CD4-positive, CD25-positive, alpha-beta regulatory T cell (primary cell): ENCODE results near the gene P4HA2. TPM values are rescaled to one million over a fixed set of nuclear protein-coding genes. Genes with fewer than 3 reads are reported as not detected.
A peak's percentile ranks its signal among the peaks of the same experiment; 100 is the strongest.

Source experiments
- ATAC-seq, 2 donors: fragments of 150-1000 bp; cut with Tn5 transposase; one replicate each; pipeline ENCODE4 v1.10.0; 2021; ENCODE audit warnings: low read depth in 2 of 2, moderate number of reproducible peaks in 2 of 2, moderate library complexity in 1 of 2
- DNase-seq, 3 donors: peaks; one replicate each; pipeline versions ENCODE4 v3.0.0 to v3.0.0-alpha.2; 2012 to 2022; ENCODE audit warnings: mixed read lengths in 1 of 3
- H3K27ac ChIP-seq: one replicate; pipeline ENCODE4 v1.7.0; 2013; ENCODE audit warnings: mild to moderate bottlenecking, low read length; ENCODE audit not compliant: insufficient read depth, poor library complexity, severe bottlenecking
- H3K27me3 ChIP-seq: one replicate; pipeline ENCODE4 v1.7.0; 2013; ENCODE audit warnings: low read length; ENCODE audit not compliant: control insufficient read depth, insufficient read depth
- H3K36me3 ChIP-seq: one replicate; pipeline ENCODE4 v1.7.0; 2013; ENCODE audit warnings: mild to moderate bottlenecking, low read length, moderate library complexity; ENCODE audit not compliant: control insufficient read depth, insufficient read depth
- H3K4me1 ChIP-seq: 2 replicates; pipeline ENCODE4 v1.7.0; 2013; ENCODE audit warnings: mild to moderate bottlenecking, low read length; ENCODE audit not compliant: insufficient read depth, control insufficient read depth, poor library complexity, severe bottlenecking
- H3K4me3 ChIP-seq: one replicate; pipeline ENCODE4 v1.7.0; 2013; ENCODE audit warnings: low read depth, mild to moderate bottlenecking, low read length, moderate library complexity
- H3K9me3 ChIP-seq, 2 experiments: 1 replicate in 1 of 2; 2 replicates in 1 of 2; pipeline ENCODE4 v1.7.0; 2013; ENCODE audit warnings: low read length in 2 of 2, mild to moderate bottlenecking in 1 of 2, moderate library complexity in 1 of 2; ENCODE audit not compliant: control insufficient read depth in 2 of 2
- H3K27ac Mint-ChIP-seq, 3 donors: one replicate each; pipeline ENCODE4 v1.8.0; 2020 to 2022; ENCODE audit warnings: mild to moderate bottlenecking in 3 of 3, mixed read lengths in 3 of 3, moderate library complexity in 2 of 3
- H3K27me3 Mint-ChIP-seq: one replicate; pipeline ENCODE4 v1.8.0; 2022; ENCODE audit warnings: mild to moderate bottlenecking, mixed read lengths
- H3K36me3 Mint-ChIP-seq: one replicate; pipeline ENCODE4 v1.8.0; 2020; ENCODE audit warnings: mixed read lengths
- H3K4me1 Mint-ChIP-seq, 4 donors: one replicate each; pipeline ENCODE4 v1.8.0; 2020 to 2022; ENCODE audit warnings: mixed read lengths in 4 of 4, mild to moderate bottlenecking in 1 of 4
- H3K4me3 Mint-ChIP-seq, 4 donors: one replicate each; pipeline ENCODE4 v1.8.0; 2020 to 2022; ENCODE audit warnings: mild to moderate bottlenecking in 4 of 4, mixed read lengths in 4 of 4, moderate library complexity in 3 of 4
- H3K9me3 Mint-ChIP-seq, 7 donors: one replicate each; pipeline ENCODE4 v1.8.0; 2020 to 2022; ENCODE audit warnings: mixed read lengths in 7 of 7, mild to moderate bottlenecking in 3 of 7, moderate library complexity in 2 of 7
- polyA plus RNA-seq, 4 donors: library from polyadenylated mRNA; unstranded; fragments of 300-500 nt; fragmentation: Illumina TruSeq; gene quantifications; one replicate each; pipeline ENCODE4 v1.2.3, GENCODE V29; 2021
- total RNA-seq: library from RNA; stranded (reverse); gene quantifications from one replicate; pipeline ENCODE4 v1.2.3, GENCODE V29; 2022

Gene P4HA2
- total and polyA plus RNA-seq, 5 donors from 2014 or later: not detected

- DNase-seq (no peak), ATAC-seq (no peak)
- Mint-ChIP-seq H3K4me1 (peaks cover 0 to 14% (median 0%) of the 10 kb centered on the region in 4 donors), H3K27me3 (peaks cover 38% of the 10 kb centered on the region), H3K36me3 (no peaks in the 10 kb centered on the region), H3K27ac (peak overlapping the region in 1 of 3 donors; percentile 62), H3K9me3 (peaks cover 0 to under 1% (median 0%) of the 10 kb centered on the region in 7 donors), H3K4me3 (no peak overlapping the region)
- Histone ChIP-seq H3K4me3 (no peak overlapping the region), H3K27ac (no peak overlapping the region), H3K36me3 (no peaks in the 10 kb centered on the region), H3K9me3 (no peaks in the 10 kb centered on the region), H3K27me3 (peaks cover 11% of the 10 kb centered on the region), H3K4me1 (peaks cover 8% of the 10 kb centered on the region)
Observed at GRCh38 chr5:132224716-132225115, 2.9 kb downstream of the P4HA2 start.

GRCh38 chr5:132223861-132224260, 3.8 kb downstream of the P4HA2 start:
- Mint-ChIP-seq H3K27ac (peak overlapping the region in 1 of 3 donors; percentile 33), H3K9me3 (no peaks in the 10 kb centered on the region), H3K36me3 (no peaks in the 10 kb centered on the region), H3K27me3 (peaks cover 29% of the 10 kb centered on the region), H3K4me3 (no peak overlapping the region), H3K4me1 (peaks cover 0 to 8% (median 0%) of the 10 kb centered on the region in 4 donors)
- DNase-seq (no peak), ATAC-seq (no peak)
- Histone ChIP-seq H3K9me3 (no peaks in the 10 kb centered on the region), H3K27me3 (peaks cover 5% of the 10 kb centered on the region), H3K4me1 (peaks cover 8% of the 10 kb centered on the region), H3K27ac (no peak overlapping the region), H3K4me3 (no peak overlapping the region), H3K36me3 (no peaks in the 10 kb centered on the region)

- no peaks in the 10 kb centered on the region for H3K9me3 ChIP-seq
- Mint-ChIP-seq H3K9me3 (no peaks in the 10 kb centered on the region), H3K4me1 (peaks cover 0 to 8% (median 0%) of the 10 kb centered on the region in 4 donors), H3K27ac (no peak overlapping the region), H3K27me3 (peaks cover 23% of the 10 kb centered on the region), H3K36me3 (no peaks in the 10 kb centered on the region), H3K4me3 (no peak overlapping the region)
- DNase-seq (no peak), ATAC-seq (no peak)
- H3K36me3 ChIP-seq: no peaks in the 10 kb centered on the region
- H3K4me3 ChIP-seq: no peak overlapping the region
- no peak overlapping the region for H3K27ac ChIP-seq
- H3K4me1 ChIP-seq: peaks cover 2% of the 10 kb centered on the region
- H3K27me3 ChIP-seq: peaks cover 4% of the 10 kb centered on the region
Observed at GRCh38 chr5:132222649-132223038, 5.0 kb downstream of the P4HA2 start.

GRCh38 chr5:132221781-132222648, 5.6 kb downstream of the P4HA2 start:
- Histone ChIP-seq H3K27me3 (peaks cover 4% of the 10 kb centered on the region), H3K27ac (no peak overlapping the region), H3K4me3 (no peak overlapping the region), H3K36me3 (no peaks in the 10 kb centered on the region), H3K4me1 (no peaks in the 10 kb centered on the region), H3K9me3 (no peaks in the 10 kb centered on the region)
- H3K9me3 Mint-ChIP-seq: no peaks in the 10 kb centered on the region
- no peaks in the 10 kb centered on the region for H3K36me3 Mint-ChIP-seq
- H3K4me1 Mint-ChIP-seq: peaks cover 0 to 8% (median 0%) of the 10 kb centered on the region in 4 donors
- H3K27me3 Mint-ChIP-seq: peaks cover 23% of the 10 kb centered on the region
- H3K4me3 Mint-ChIP-seq: no peak overlapping the region
- no peak overlapping the region for H3K27ac Mint-ChIP-seq
- ATAC-seq (no peak), DNase-seq (no peak)

GRCh38 chr5:132220491-132220890, 7.2 kb downstream of the P4HA2 start:
- Histone ChIP-seq H3K4me1 (no peaks in the 10 kb centered on the region), H3K9me3 (no peaks in the 10 kb centered on the region), H3K36me3 (no peaks in the 10 kb centered on the region), H3K27me3 (no peaks in the 10 kb centered on the region), H3K4me3 (no peak overlapping the region), H3K27ac (no peak overlapping the region)
- DNase-seq (no peak), ATAC-seq (no peak)
- Mint-ChIP-seq H3K9me3 (no peaks in the 10 kb centered on the region), H3K4me3 (no peak overlapping the region), H3K27me3 (peaks cover 20% of the 10 kb centered on the region), H3K36me3 (no peaks in the 10 kb centered on the region), H3K27ac (no peak overlapping the region), H3K4me1 (peaks cover 0 to 2% (median 0%) of the 10 kb centered on the region in 4 donors)

- Mint-ChIP-seq H3K27ac (no peak overlapping the region), H3K27me3 (peaks cover 20% of the 10 kb centered on the region), H3K36me3 (no peaks in the 10 kb centered on the region), H3K4me3 (no peak overlapping the region), H3K4me1 (no peaks in the 10 kb centered on the region), H3K9me3 (no peaks in the 10 kb centered on the region)
- ATAC-seq: no peak
- Histone ChIP-seq H3K4me3 (no peak overlapping the region), H3K4me1 (no peaks in the 10 kb centered on the region), H3K27ac (no peak overlapping the region), H3K36me3 (no peaks in the 10 kb centered on the region), H3K9me3 (no peaks in the 10 kb centered on the region), H3K27me3 (no peaks in the 10 kb centered on the region)
- no peak for DNase-seq
Observed at GRCh38 chr5:132219981-132220380, 7.7 kb downstream of the P4HA2 start.

GRCh38 chr5:132219289-132219970, 8.2 kb downstream of the P4HA2 start:
- Mint-ChIP-seq H3K27ac (no peak overlapping the region), H3K4me1 (no peaks in the 10 kb centered on the region), H3K9me3 (no peaks in the 10 kb centered on the region), H3K27me3 (peaks cover 20% of the 10 kb centered on the region), H3K4me3 (no peak overlapping the region), H3K36me3 (no peaks in the 10 kb centered on the region)
- Histone ChIP-seq H3K4me1 (no peaks in the 10 kb centered on the region), H3K9me3 (no peaks in the 10 kb centered on the region), H3K27ac (no peak overlapping the region), H3K4me3 (no peak overlapping the region), H3K27me3 (no peaks in the 10 kb centered on the region), H3K36me3 (no peaks in the 10 kb centered on the region)
- ATAC-seq: no peak
- DNase-seq: no peak
